Loucy (cell line): ENCODE results near the gene ERBIN.

Experiments used
- EZH2phosphoT487 ChIP-seq: fragments of 200-600 bp; IDR thresholded peaks from 2 replicates; pipeline ENCODE4 v1.6.1; 2018; ENCODE audit warnings: antibody characterized with exemption, mild to moderate bottlenecking, moderate library complexity, borderline replicate concordance
- TF ChIP-seq, protein P1 (sequence below): fragments of 200-600 bp; sonication (generic); conservative IDR thresholded peaks from 2 replicates; pipeline ENCODE4 v1.5.1; 2014; ENCODE audit warnings: mild to moderate bottlenecking, antibody characterized with exemption, low read length

GRCh38 chr5:65927503-65928321 is 1.3 kb downstream of the ERBIN start:
- TF ChIP-seq, protein P1, sequence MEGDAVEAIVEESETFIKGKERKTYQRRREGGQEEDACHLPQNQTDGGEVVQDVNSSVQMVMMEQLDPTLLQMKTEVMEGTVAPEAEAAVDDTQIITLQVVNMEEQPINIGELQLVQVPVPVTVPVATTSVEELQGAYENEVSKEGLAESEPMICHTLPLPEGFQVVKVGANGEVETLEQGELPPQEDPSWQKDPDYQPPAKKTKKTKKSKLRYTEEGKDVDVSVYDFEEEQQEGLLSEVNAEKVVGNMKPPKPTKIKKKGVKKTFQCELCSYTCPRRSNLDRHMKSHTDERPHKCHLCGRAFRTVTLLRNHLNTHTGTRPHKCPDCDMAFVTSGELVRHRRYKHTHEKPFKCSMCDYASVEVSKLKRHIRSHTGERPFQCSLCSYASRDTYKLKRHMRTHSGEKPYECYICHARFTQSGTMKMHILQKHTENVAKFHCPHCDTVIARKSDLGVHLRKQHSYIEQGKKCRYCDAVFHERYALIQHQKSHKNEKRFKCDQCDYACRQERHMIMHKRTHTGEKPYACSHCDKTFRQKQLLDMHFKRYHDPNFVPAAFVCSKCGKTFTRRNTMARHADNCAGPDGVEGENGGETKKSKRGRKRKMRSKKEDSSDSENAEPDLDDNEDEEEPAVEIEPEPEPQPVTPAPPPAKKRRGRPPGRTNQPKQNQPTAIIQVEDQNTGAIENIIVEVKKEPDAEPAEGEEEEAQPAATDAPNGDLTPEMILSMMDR, result no peak
- TF ChIP-seq EZH2phosphoT487, result no peak
